Endothelial cell of umbilical vein (primary cell): ENCODE results near the gene ARNT2. TPM values are rescaled to one million over a fixed set of nuclear protein-coding genes. Genes with fewer than 3 reads are reported as not detected.

Source experiments
- BruUV-seq: library from RNA; stranded (reverse); fragments of 400-500 nt; replicated peaks from 2 replicates; lab custom pipeline; 2021; lab: Mats Ljungman, UMichigan
- CTCF ChIA-PET: fragments of 300-600, 350-600 bp; sonication (Branson Sonifier 250); formaldehyde crosslinking; loops from one replicate; lab custom pipeline; 2021; ENCODE audit warnings: antibody characterized with exemption, inconsistent platforms; lab: Charles Lee
- POLR2A ChIA-PET: fragments of 300-600, 350-600 bp; sonication (Branson Sonifier 250); formaldehyde crosslinking; loops from one replicate; lab custom pipeline; 2021; ENCODE audit warnings: antibody characterized with exemption, inconsistent platforms; lab: Charles Lee
- DNase-seq: peaks from one replicate; pipeline ENCODE4 v3.0.0-alpha.2; 2011; ENCODE audit warnings: low read depth, low spot score
- FAIRE-seq: peaks from 2 replicates; lab custom pipeline; 2011; peaks lifted over from hg19 to GRCh38; lab: Jason Lieb, UNC
- H2AFZ ChIP-seq: 2 replicates; pipeline ENCODE4 v1.6.0; 2012; ENCODE audit warnings: low read depth, low read length, control low read depth, inconsistent platforms
- H3K27ac ChIP-seq: 2 replicates; pipeline ENCODE4 v1.5.1; 2011; ENCODE audit warnings: low read depth, mild to moderate bottlenecking, control low read depth, low read length, moderate library complexity; ENCODE audit not compliant: insufficient read depth
- H3K27me3 ChIP-seq, 2 experiments: 2 replicates each; pipeline versions ENCODE4 v1.6.0 to v1.6.1; 2011; ENCODE audit warnings: low read length in 2 of 2, mixed read lengths in 1 of 2; ENCODE audit not compliant: control insufficient read depth in 2 of 2, insufficient read depth in 2 of 2
- H3K36me3 ChIP-seq, 2 experiments: 2 replicates in 1 of 2; 3 replicates in 1 of 2; pipeline ENCODE4 v1.5.1; 2011; ENCODE audit warnings: low read length in 2 of 2, mild to moderate bottlenecking in 1 of 2, moderate library complexity in 1 of 2; ENCODE audit not compliant: control insufficient read depth in 2 of 2, insufficient read depth in 2 of 2; ENCODE audit errors: extremely low read depth in 1 of 2
- H3K4me1 ChIP-seq: 3 replicates; pipeline ENCODE4 v1.5.1; 2011; ENCODE audit warnings: mild to moderate bottlenecking, low read length; ENCODE audit not compliant: control insufficient read depth, insufficient read depth; ENCODE audit errors: extremely low read depth
- H3K4me2 ChIP-seq: 2 replicates; pipeline ENCODE4 v1.6.1; 2011; ENCODE audit warnings: low read length, control low read depth, mixed read lengths; ENCODE audit not compliant: insufficient read depth
- H3K4me3 ChIP-seq, 3 experiments: fragments of 200-600 bp in 1 of 3; sonication (generic), shearing (Covaris generic) in 1 of 3; replicated peaks in 1 of 3; 2 replicates each; pipeline ENCODE4 v1.5.1; 2011 to 2016; ENCODE audit warnings: control low read depth in 3 of 3, low read length in 3 of 3, mild to moderate bottlenecking in 2 of 3, inconsistent platforms in 1 of 3, low read depth in 1 of 3, moderate library complexity in 1 of 3; ENCODE audit not compliant: insufficient read depth in 1 of 3
- H3K79me2 ChIP-seq: 2 replicates; pipeline ENCODE4 v1.6.0; 2012; ENCODE audit warnings: low read length, inconsistent platforms; ENCODE audit not compliant: control insufficient read depth, insufficient read depth
- H3K9ac ChIP-seq: replicated peaks from 2 replicates; pipeline ENCODE3; 2011; ENCODE audit warnings: low read length, control low read depth; ENCODE audit not compliant: insufficient read depth; ENCODE audit errors: extremely low read depth
- H3K9me1 ChIP-seq: replicated peaks from 3 replicates; pipeline ENCODE4 v1.6.0; 2011; ENCODE audit warnings: mild to moderate bottlenecking, low read length; ENCODE audit not compliant: control insufficient read depth, insufficient read depth; ENCODE audit errors: extremely low read depth
- H3K9me3 ChIP-seq: replicated peaks from 2 replicates; pipeline ENCODE4 v1.5.1; 2012; ENCODE audit warnings: low read length, inconsistent platforms; ENCODE audit not compliant: control insufficient read depth, insufficient read depth
- H4K20me1 ChIP-seq: replicated peaks from 2 replicates; pipeline ENCODE3; 2011; ENCODE audit warnings: mild to moderate bottlenecking, low read length; ENCODE audit not compliant: control insufficient read depth, insufficient read depth; ENCODE audit errors: extremely low read depth
- EZH2 ChIP-seq: IDR thresholded peaks from 2 replicates; pipeline ENCODE4 v1.6.1; 2012; ENCODE audit warnings: borderline replicate concordance, low read depth, mild to moderate bottlenecking, moderate library complexity, low read length, inconsistent platforms; ENCODE audit not compliant: severe bottlenecking
- FOS ChIP-seq: IDR thresholded peaks from 2 replicates; pipeline ENCODE4 v1.6.1; 2011; ENCODE audit warnings: mild to moderate bottlenecking, low read length, moderate library complexity, borderline replicate concordance; ENCODE audit not compliant: insufficient read depth
- GATA2 ChIP-seq: IDR thresholded peaks from 2 replicates; pipeline ENCODE4 v1.7.0; 2011; ENCODE audit warnings: low read depth, mild to moderate bottlenecking, moderate library complexity, mixed read lengths, low read length; ENCODE audit not compliant: insufficient read length, insufficient read depth
- JUN ChIP-seq: IDR thresholded peaks from 2 replicates; pipeline ENCODE4 v1.6.1; 2011; ENCODE audit warnings: borderline replicate concordance, low read depth; ENCODE audit not compliant: insufficient read length, insufficient read depth
- MYC ChIP-seq: IDR thresholded peaks from one replicate; pipeline ENCODE4 v1.6.1; 2011; ENCODE audit warnings: mild to moderate bottlenecking, low read depth, low read length
- POLR2A ChIP-seq: IDR thresholded peaks from 2 replicates; pipeline ENCODE4 v1.6.1; 2012; ENCODE audit warnings: low read depth, mild to moderate bottlenecking, control low read depth, low read length
- POLR2AphosphoS5 ChIP-seq: IDR thresholded peaks from 2 replicates; pipeline ENCODE4 v1.6.1; 2012; ENCODE audit warnings: low read depth, mild to moderate bottlenecking, control low read depth, low read length, moderate library complexity; ENCODE audit not compliant: insufficient read depth
- dilution Hi-C: fragments of 300-500 bp; cut with MboI; formaldehyde crosslinking; loops from one replicate; pipeline ENCODE4 v1.15.0; 2019; ENCODE audit warnings: low sequenced_read_pairs; ENCODE audit not compliant: extremely low pct_ligation_motif_present
- intact Hi-C: fragments of 100-400 bp; cut with micrococcal nuclease; formaldehyde crosslinking; loops from one replicate; pipeline ENCODE4 v1.10.0; 2022
- polyA plus RNA-seq, 4 experiments: library from polyadenylated mRNA; depleted of rRNA in 3 of 4; stranded (reverse) in 3 of 4; unstranded in 1 of 4; fragments of >200 nt; gene quantifications; 2 replicates each; pipeline versions ENCODE4 v1.2.1 to v1.2.3, GENCODE V29; 2011 to 2012; ENCODE audit warnings: missing spikeins in 1 of 4
- total RNA-seq: library from RNA; stranded (reverse); gene quantifications from 2 replicates; pipeline ENCODE4 v1.2.3, GENCODE V29; 2021
- TF ChIP-seq, protein P1 (sequence below): IDR thresholded peaks from 2 replicates; pipeline ENCODE4 v1.6.1; 2011; ENCODE audit not compliant: insufficient read depth, insufficient read length
- TF ChIP-seq, protein P2 (sequence below), 2 donors: IDR thresholded peaks; 1 replicate in 1 of 2; 2 replicates in 1 of 2; pipeline ENCODE4 v1.5.1; 2011; ENCODE audit warnings: low read length in 2 of 2, mild to moderate bottlenecking in 2 of 2, moderate library complexity in 2 of 2, control low read depth in 1 of 2, inconsistent platforms in 1 of 2, low read depth in 1 of 2; ENCODE audit not compliant: insufficient read depth in 1 of 2; ENCODE audit errors: extremely low read depth in 1 of 2

Gene ARNT2
- total and polyA plus RNA-seq, 2 donors (not counting 3 experiments of a cell fraction or from before 2014, with no cell fraction given), result 0.03 to 0.20 TPM

DNA sequence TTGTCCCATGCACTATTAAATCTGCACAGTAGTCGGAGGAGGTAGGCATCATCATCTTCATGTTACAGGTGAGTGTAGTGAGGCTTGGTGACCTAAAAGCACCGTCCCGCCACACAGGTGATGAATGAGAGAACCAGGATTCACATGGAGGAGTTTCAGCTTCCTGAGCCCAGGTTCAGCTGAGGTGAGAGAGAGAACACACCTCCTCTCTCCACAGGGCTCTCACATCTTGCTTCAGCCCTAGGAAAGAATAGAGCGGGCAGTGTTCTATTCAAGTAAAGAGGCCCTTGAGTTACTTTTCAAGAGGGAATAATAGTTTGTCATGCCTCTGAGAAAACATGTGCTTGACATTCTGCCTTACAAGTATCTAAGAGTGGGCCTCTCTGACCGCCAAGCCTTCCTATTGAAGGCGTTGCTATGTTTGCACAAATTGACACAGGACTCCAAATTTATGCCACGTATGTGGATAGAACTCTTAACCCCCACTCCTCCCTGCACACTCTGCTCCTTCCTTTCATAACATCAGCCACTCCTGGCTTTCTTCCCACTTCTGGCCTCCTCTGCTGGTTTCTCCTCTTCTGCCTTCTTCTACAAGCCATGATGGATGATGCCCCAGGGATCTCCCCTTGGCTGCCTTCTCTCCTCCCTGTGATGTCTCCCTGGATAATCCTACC lies 152.6 kb downstream of the ARNT2 start:
- Histone ChIP-seq H3K9me1 (no peaks in the 10 kb centered on the region), H3K4me2 (no peak overlapping the region), H3K27ac (no peak overlapping the region), H3K9ac (no peak overlapping the region), H3K27me3 (peaks cover 0 to 2% of the 10 kb centered on the region in 2 experiments), H3K79me2 (no peaks in the 10 kb centered on the region), H3K36me3 (no peaks in the 10 kb centered on the region), H4K20me1 (no peaks in the 10 kb centered on the region), H2AFZ (no peak overlapping the region), H3K4me3 (no peak overlapping the region), H3K9me3 (no peaks in the 10 kb centered on the region), H3K4me1 (no peaks in the 10 kb centered on the region)
- FAIRE-seq, result no peak
- CTCF ChIA-PET, result no interaction called here
- intact Hi-C loops (no loop called here), dilution Hi-C loops (loop anchor here (25.0 kb wide), 1 partner anchor 155 kb away; no protein-coding TSS in a partner anchor)
- no peak for DNase-seq
- POLR2A ChIA-PET, result no interaction called here
- TF ChIP-seq, protein P1, sequence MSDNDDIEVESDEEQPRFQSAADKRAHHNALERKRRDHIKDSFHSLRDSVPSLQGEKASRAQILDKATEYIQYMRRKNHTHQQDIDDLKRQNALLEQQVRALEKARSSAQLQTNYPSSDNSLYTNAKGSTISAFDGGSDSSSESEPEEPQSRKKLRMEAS, result no peak
- TF ChIP-seq POLR2A (no peak), FOS (no peak), POLR2AphosphoS5 (no peak)
- BruUV-seq, result no TSS peak

DNA sequence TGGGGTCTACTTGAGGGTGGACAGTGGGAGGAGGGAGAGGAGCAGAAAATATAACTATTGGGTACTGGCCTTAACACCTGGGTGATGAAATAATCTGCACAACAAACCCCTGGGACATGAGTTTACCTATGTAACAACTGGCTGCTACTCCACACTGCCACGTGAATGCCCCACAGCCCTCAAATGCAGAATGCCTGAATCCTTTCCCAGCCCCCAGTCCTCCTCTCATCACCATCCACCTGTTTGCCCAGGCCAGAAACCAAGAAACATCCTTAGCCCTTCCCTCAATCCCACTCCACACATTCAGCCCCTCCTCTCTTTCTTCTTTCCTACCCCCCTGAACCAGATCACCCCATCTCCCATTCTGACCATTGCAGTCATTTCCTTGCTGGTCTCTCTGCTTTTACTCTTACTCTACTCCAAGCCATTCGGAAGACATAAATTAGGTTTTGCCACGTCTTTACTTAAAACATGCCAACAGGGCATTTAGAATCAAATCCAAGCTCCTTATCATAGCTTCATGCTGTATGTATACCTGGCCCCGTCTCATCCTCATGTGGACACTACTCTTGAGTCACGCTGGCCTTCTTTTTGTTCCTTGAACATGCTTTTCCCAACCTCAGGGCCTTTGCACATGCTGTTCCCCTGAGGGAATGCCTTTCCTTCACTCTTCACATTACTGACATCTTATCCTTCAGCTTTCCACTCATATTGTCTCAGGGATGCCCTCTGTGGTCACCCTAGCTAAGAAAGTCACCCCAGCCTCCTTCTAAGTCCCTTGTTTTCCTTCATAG lies 153.5 kb downstream of the ARNT2 start:
- FAIRE-seq (no peak), DNase-seq (no peak)
- no peaks in the 10 kb centered on the region for H3K9me3 ChIP-seq
- ChIA-PET POLR2A (no interaction called here), CTCF (interaction anchor here (1.0 kb wide), 1 partner anchor 9 kb away, joined by 3 read pairs; no protein-coding TSS in a partner anchor)
- no peaks in the 10 kb centered on the region for H3K9me1 ChIP-seq
- no peak overlapping the region for H2AFZ ChIP-seq
- TF ChIP-seq, protein P1, result no peak
- no peak for TF ChIP-seq MYC
- TF ChIP-seq POLR2AphosphoS5, result no peak
- no peak for TF ChIP-seq JUN
- TF ChIP-seq, protein P2, sequence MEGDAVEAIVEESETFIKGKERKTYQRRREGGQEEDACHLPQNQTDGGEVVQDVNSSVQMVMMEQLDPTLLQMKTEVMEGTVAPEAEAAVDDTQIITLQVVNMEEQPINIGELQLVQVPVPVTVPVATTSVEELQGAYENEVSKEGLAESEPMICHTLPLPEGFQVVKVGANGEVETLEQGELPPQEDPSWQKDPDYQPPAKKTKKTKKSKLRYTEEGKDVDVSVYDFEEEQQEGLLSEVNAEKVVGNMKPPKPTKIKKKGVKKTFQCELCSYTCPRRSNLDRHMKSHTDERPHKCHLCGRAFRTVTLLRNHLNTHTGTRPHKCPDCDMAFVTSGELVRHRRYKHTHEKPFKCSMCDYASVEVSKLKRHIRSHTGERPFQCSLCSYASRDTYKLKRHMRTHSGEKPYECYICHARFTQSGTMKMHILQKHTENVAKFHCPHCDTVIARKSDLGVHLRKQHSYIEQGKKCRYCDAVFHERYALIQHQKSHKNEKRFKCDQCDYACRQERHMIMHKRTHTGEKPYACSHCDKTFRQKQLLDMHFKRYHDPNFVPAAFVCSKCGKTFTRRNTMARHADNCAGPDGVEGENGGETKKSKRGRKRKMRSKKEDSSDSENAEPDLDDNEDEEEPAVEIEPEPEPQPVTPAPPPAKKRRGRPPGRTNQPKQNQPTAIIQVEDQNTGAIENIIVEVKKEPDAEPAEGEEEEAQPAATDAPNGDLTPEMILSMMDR (IDR thresholded peaks at IDR 0.05; ENCODE audit: extremely low read depth in 1 of 2, insufficient read depth in 1 of 2, low read depth in 1 of 2, low read length in 2 of 2), result no peak
- no peak for TF ChIP-seq EZH2
- TF ChIP-seq POLR2A, result no peak
- TF ChIP-seq FOS, result no peak
- no peak for TF ChIP-seq GATA2
- H3K27ac ChIP-seq, result no peak overlapping the region
- dilution Hi-C loops (loop anchor here (25.0 kb wide), 1 partner anchor 155 kb away; no protein-coding TSS in a partner anchor), intact Hi-C loops (no loop called here)
- no peaks in the 10 kb centered on the region for H4K20me1 ChIP-seq
- no peaks in the 10 kb centered on the region for H3K4me1 ChIP-seq
- no peak overlapping the region for H3K4me2 ChIP-seq
- no peaks in the 10 kb centered on the region for H3K36me3 ChIP-seq
- H3K9ac ChIP-seq, result no peak overlapping the region
- H3K27me3 ChIP-seq, result peaks cover 0 to 2% of the 10 kb centered on the region in 2 experiments
- no peaks in the 10 kb centered on the region for H3K79me2 ChIP-seq
- H3K4me3 ChIP-seq, result no peak overlapping the region
- BruUV-seq, result no TSS peak
